Ectodermal cell (in vitro differentiated cells): Measurements from ENCODE around the gene DNAH11.

ENCODE experiments used
- H3K27ac ChIP-seq: 2 replicates; pipeline ENCODE4 v1.7.0; 2013; ENCODE audit warnings: mild to moderate bottlenecking, low read depth, low read length; ENCODE audit not compliant: insufficient read depth, poor library complexity, severe bottlenecking
- H3K27me3 ChIP-seq: 2 replicates; pipeline ENCODE4 v1.7.0; 2013; ENCODE audit warnings: mild to moderate bottlenecking, low read length; ENCODE audit not compliant: insufficient read depth, control insufficient read depth, poor library complexity, severe bottlenecking
- H3K36me3 ChIP-seq: one replicate; pipeline ENCODE4 v1.7.0; 2013; ENCODE audit warnings: low read length; ENCODE audit not compliant: control insufficient read depth, insufficient read depth
- H3K4me1 ChIP-seq: one replicate; pipeline ENCODE4 v1.7.0; 2013; ENCODE audit warnings: low read length; ENCODE audit not compliant: control insufficient read depth, insufficient read depth
- H3K4me3 ChIP-seq: 2 replicates; pipeline ENCODE4 v1.7.0; 2013; ENCODE audit warnings: low read depth, low read length, control low read depth; ENCODE audit not compliant: insufficient read depth
- H3K9me3 ChIP-seq: 2 replicates; pipeline ENCODE4 v1.7.0; 2013; ENCODE audit warnings: mild to moderate bottlenecking, low read length, moderate library complexity; ENCODE audit not compliant: control insufficient read depth
- WGBS, 2 experiments: methylation state at CpG; one replicate each; pipeline ENCODE4 v1.1.7; 2013; ENCODE audit warnings: missing lambda C conversion rate in 2 of 2; 5-methylcytosine and 5-hydroxymethylcytosine counted together

Gene DNAH11

DNA sequence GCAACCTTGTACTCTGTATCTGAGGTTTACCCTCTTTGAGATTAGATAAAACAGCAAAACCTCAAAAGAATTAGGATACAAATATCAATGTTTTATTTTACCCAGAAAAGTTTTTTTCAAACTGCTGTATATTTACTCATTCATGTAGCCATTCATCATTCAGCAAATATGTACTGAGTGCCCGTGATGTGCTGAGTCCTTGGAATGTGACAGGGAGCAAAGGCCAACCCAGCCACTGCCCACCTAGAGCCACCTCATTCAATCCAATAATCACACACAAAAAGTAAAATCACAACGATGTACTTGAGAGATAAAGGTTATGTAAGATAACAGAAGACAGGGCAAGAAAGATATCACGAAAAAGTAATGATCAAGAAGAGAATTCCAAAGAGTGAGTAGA is 215.4 kb downstream of the DNAH11 start:
- no peak overlapping the region for H3K4me3 ChIP-seq
- H3K4me1 ChIP-seq = no peaks in the 10 kb centered on the region
- H3K27ac ChIP-seq = no peak overlapping the region
- 89 to 90% methylated on average over 2 to 3 of the region's 3 CpGs for WGBS, 2 experiments
- no peaks in the 10 kb centered on the region for H3K36me3 ChIP-seq
- H3K27me3 ChIP-seq = no peaks in the 10 kb centered on the region
- no peaks in the 10 kb centered on the region for H3K9me3 ChIP-seq

GRCh38 chr7:21762469-21762868 is 219.6 kb downstream of the DNAH11 start:
- WGBS, 2 experiments = no CpG with 5 or more reads among the region's 1 CpG

GRCh38 chr7:21763818-21764217 is 221.0 kb downstream of the DNAH11 start:
- Histone ChIP-seq H3K9me3 (no peaks in the 10 kb centered on the region), H3K27me3 (peaks cover 4% of the 10 kb centered on the region), H3K27ac (no peak overlapping the region), H3K4me3 (no peak overlapping the region), H3K4me1 (peaks cover 14% of the 10 kb centered on the region), H3K36me3 (no peaks in the 10 kb centered on the region)
- WGBS, 2 experiments = 97 to 98% methylated on average over 3 to 4 of the region's 4 CpGs

More at GRCh38 chr7:21762469-21762868, 219.6 kb downstream of the DNAH11 start:
- H3K9me3 ChIP-seq = no peaks in the 10 kb centered on the region
- no peak overlapping the region for H3K27ac ChIP-seq
- H3K27me3 ChIP-seq = no peaks in the 10 kb centered on the region
- no peaks in the 10 kb centered on the region for H3K36me3 ChIP-seq
- H3K4me1 ChIP-seq = peaks cover 14% of the 10 kb centered on the region
- no peak overlapping the region for H3K4me3 ChIP-seq

- WGBS, 2 experiments = 83% methylated on average over 2 of the region's 2 CpGs; no CpG with 5 or more reads in 1 of the 2 experiments
- peaks cover 11% of the 10 kb centered on the region for H3K27me3 ChIP-seq
- H3K9me3 ChIP-seq = no peaks in the 10 kb centered on the region
- H3K4me3 ChIP-seq = no peak overlapping the region
- no peaks in the 10 kb centered on the region for H3K36me3 ChIP-seq
- H3K4me1 ChIP-seq = peaks cover 17% of the 10 kb centered on the region
- H3K27ac ChIP-seq = no peak overlapping the region
Observed at GRCh38 chr7:21766218-21766617, 223.4 kb downstream of the DNAH11 start.

DNA sequence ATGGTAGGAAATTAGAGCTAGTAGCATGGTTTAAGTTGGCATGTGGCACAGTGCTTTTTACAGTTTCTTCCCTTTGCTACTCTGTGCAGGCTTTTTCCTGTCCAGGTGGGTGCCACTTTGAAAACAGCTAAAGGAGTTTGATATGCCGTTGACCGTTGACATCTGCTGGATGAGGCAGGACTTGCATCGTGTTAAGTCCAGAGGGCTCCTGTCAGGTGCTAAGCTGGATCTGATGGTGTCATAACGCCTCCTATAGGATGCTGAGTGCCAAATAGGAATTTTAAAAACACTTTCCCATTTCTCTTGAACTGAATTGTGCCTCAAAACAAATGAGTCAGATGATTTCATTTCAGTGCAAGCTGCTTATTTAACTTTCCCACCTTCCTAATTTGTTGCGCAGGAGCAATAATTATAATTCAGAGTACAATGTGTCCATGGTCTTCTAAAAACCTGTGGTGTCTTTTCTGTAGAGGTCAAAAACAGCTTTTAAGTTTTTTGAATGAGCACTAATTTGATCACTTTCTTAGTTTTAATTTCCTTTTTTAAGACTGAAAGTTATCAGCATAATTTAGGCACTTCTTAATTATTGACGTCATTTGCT is 224.6 kb downstream of the DNAH11 start:
- H3K4me3 ChIP-seq = no peak overlapping the region
- H3K9me3 ChIP-seq = no peaks in the 10 kb centered on the region
- H3K27me3 ChIP-seq = peaks cover 13% of the 10 kb centered on the region
- H3K4me1 ChIP-seq = peaks cover 25% of the 10 kb centered on the region
- no peak overlapping the region for H3K27ac ChIP-seq
- H3K36me3 ChIP-seq = no peaks in the 10 kb centered on the region
- 39 to 41% methylated on average over 6 of the region's 6 CpGs for WGBS, 2 experiments

DNA sequence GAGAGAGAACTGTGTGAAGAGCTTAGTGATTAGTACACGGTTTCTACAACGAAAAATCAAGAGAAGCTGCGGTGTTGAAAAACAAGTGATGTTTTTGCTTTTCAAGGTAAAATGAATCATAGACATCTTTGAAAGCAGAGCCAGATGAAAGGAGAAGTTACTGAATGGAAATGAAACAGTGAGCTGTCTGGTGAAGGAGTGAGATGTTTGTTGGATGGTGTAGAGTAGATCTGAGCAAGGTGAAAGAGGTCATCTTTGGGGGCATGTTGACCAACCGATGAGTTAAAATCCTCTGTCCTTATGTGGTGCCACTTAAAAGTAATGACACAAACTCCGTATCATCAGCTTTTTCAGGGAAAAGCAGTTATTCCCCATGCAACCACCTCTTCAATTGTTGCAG is 225.4 kb downstream of the DNAH11 start:
- peaks cover 13% of the 10 kb centered on the region for H3K27me3 ChIP-seq
- no peaks in the 10 kb centered on the region for H3K9me3 ChIP-seq
- 77 to 80% methylated on average over 5 of the region's 5 CpGs for WGBS, 2 experiments

DNA sequence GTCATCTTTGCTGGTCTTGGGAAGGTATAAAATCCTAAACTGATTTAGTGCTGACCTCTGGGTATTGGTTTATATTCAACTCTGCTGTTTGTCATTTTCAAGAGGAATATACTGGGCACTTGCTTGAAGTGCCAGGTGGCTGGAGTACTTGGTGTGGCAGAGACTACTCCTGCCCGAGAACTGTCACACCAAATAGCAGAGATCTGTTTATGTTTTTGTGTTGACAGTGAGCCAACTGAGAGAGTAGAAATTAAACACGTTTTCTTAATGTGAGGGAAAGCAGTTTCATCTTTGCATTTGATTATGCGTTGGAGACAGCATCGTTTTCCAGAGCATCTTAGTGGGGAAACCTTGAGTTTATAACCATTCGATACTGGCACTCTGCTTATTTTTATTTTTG is 228.4 kb downstream of the DNAH11 start:
- Histone ChIP-seq H3K9me3 (no peaks in the 10 kb centered on the region), H3K4me3 (no peak overlapping the region), H3K4me1 (peaks cover 24% of the 10 kb centered on the region), H3K36me3 (no peaks in the 10 kb centered on the region), H3K27me3 (peaks cover 13% of the 10 kb centered on the region), H3K27ac (no peak overlapping the region)
- WGBS, 2 experiments = 66% methylated on average over 5 of the region's 5 CpGs

More for the DNA sequence above, 225.4 kb downstream of the DNAH11 start:
- H3K27ac ChIP-seq = no peak overlapping the region
- H3K36me3 ChIP-seq = no peaks in the 10 kb centered on the region
- peaks cover 32% of the 10 kb centered on the region for H3K4me1 ChIP-seq
- H3K4me3 ChIP-seq = no peak overlapping the region

DNA sequence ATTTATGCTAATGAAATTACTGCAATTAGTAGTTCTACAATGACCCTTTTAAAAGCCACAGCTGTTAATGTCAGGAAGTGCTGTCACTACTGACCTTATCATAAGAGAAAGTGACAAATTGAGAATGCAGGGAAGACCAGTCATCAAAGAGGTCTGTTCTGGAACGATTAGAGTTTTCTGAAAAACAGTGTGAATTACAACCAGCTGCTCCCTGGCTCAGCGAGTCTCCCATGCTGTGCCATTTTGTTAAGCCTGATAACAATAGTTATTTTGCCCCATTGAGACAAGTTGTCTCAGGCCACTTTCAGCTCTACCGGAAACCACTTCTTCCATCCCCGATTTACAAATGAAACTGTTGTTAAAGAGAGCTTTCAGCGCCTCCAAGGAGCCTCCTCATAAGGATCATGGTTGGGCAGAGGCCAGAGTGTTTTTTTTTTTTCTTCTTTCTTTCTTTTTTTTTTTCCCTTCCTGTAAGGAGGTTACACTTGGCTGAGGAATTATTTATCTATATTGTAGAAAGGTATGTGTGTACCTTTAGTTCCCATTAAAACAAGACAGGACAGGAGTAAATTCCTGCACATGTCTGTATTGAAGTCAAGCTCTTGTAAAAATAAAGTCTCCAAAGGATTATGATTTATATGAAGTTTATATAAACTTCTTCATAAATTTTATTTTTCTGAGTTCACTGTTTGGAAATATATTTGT is 229.2 kb downstream of the DNAH11 start:
- no peak overlapping the region for H3K27ac ChIP-seq
- WGBS, 2 experiments = 0% methylated on average over 5 of the region's 5 CpGs
- peaks cover 24% of the 10 kb centered on the region for H3K4me1 ChIP-seq
- H3K9me3 ChIP-seq = no peaks in the 10 kb centered on the region
- peaks cover 13% of the 10 kb centered on the region for H3K27me3 ChIP-seq
- H3K36me3 ChIP-seq = no peaks in the 10 kb centered on the region
- H3K4me3 ChIP-seq = no peak overlapping the region

- no peak overlapping the region for H3K27ac ChIP-seq
Observed at GRCh38 chr7:21773326-21773725, 230.5 kb downstream of the DNAH11 start.

GRCh38 chr7:21777921-21778320 is 235.1 kb downstream of the DNAH11 start:
- peaks cover 9% of the 10 kb centered on the region for H3K4me1 ChIP-seq
- WGBS, 2 experiments = 98 to 100% methylated on average over 1 to 2 of the region's 2 CpGs
- H3K9me3 ChIP-seq = no peaks in the 10 kb centered on the region
- H3K27me3 ChIP-seq = no peaks in the 10 kb centered on the region
- H3K36me3 ChIP-seq = no peaks in the 10 kb centered on the region
- no peak overlapping the region for H3K27ac ChIP-seq
- no peak overlapping the region for H3K4me3 ChIP-seq

More at GRCh38 chr7:21773326-21773725, 230.5 kb downstream of the DNAH11 start:
- H3K27me3 ChIP-seq = peaks cover 8% of the 10 kb centered on the region
- H3K4me1 ChIP-seq = peaks cover 24% of the 10 kb centered on the region
- no peaks in the 10 kb centered on the region for H3K9me3 ChIP-seq
- 87% methylated on average over 3 of the region's 3 CpGs; no CpG with 5 or more reads in 1 of the 2 experiments for WGBS, 2 experiments
- H3K4me3 ChIP-seq = no peak overlapping the region
- H3K36me3 ChIP-seq = no peaks in the 10 kb centered on the region
